Common myeloid progenitor, CD34-positive (primary cell): Measurements from ENCODE around the gene DLX1.

ENCODE experiments used
- CTCF ChIA-PET: fragments of 350-600 bp; sonication (Branson Sonifier 250); formaldehyde crosslinking; loops from one replicate; lab custom pipeline; 2021; ENCODE audit warnings: antibody characterized with exemption; lab: Charles Lee
- POLR2A ChIA-PET: fragments of 350-600 bp; sonication (Branson Sonifier 250); formaldehyde crosslinking; loops from one replicate; lab custom pipeline; 2021; ENCODE audit warnings: antibody characterized with exemption; lab: Charles Lee
- DNase-seq, 3 donors: peaks; one replicate each; pipeline versions ENCODE4 v3.0.0 to v3.0.0-alpha.2; 2013
- H3K27ac ChIP-seq, 2 experiments: 1 replicate in 1 of 2; 2 replicates in 1 of 2; pipeline ENCODE4 v1.7.0; 2013; ENCODE audit warnings: inconsistent platforms in 2 of 2, low read length in 2 of 2, mild to moderate bottlenecking in 2 of 2, low read depth in 1 of 2, moderate library complexity in 1 of 2; ENCODE audit not compliant: severe bottlenecking in 2 of 2, insufficient read depth in 1 of 2, poor library complexity in 1 of 2
- H3K27me3 ChIP-seq, 5 experiments: replicated peaks in 2 of 5; 1 replicate in 3 of 5; 2 replicates in 2 of 5; pipeline versions ENCODE4 v1.6.1 to v1.7.0; 2013; ENCODE audit warnings: low read length in 4 of 5, mild to moderate bottlenecking in 2 of 5, moderate library complexity in 2 of 5, inconsistent platforms in 1 of 5; ENCODE audit not compliant: insufficient read depth in 5 of 5, control insufficient read depth in 4 of 5
- H3K36me3 ChIP-seq, 4 experiments: 1 replicate in 2 of 4; 2 replicates in 2 of 4; pipeline versions ENCODE4 v1.6.1 to v1.7.0; 2013; ENCODE audit warnings: low read length in 3 of 4, control low read depth in 1 of 4, mild to moderate bottlenecking in 1 of 4; ENCODE audit not compliant: control insufficient read depth in 4 of 4, insufficient read depth in 4 of 4
- H3K4me1 ChIP-seq, 4 experiments: 1 replicate in 3 of 4; 2 replicates in 1 of 4; pipeline versions ENCODE4 v1.6.1 to v1.7.1; 2013; ENCODE audit warnings: low read length in 3 of 4, mild to moderate bottlenecking in 3 of 4, control low read depth in 1 of 4, inconsistent platforms in 1 of 4, moderate library complexity in 1 of 4; ENCODE audit not compliant: control insufficient read depth in 4 of 4, insufficient read depth in 4 of 4; ENCODE audit errors: control extremely low read depth in 1 of 4
- H3K4me3 ChIP-seq, 7 experiments: 1 replicate in 4 of 7; 2 replicates in 3 of 7; pipeline versions ENCODE4 v1.5.1 to v1.7.0; 2013; ENCODE audit warnings: mild to moderate bottlenecking in 7 of 7, low read length in 6 of 7, moderate library complexity in 6 of 7, inconsistent platforms in 2 of 7, low read depth in 2 of 7, control low read depth in 1 of 7; ENCODE audit not compliant: insufficient read depth in 4 of 7, control insufficient read depth in 1 of 7; ENCODE audit errors: extremely low read depth in 1 of 7
- H3K9me3 ChIP-seq, 5 experiments: 1 replicate in 4 of 5; 2 replicates in 1 of 5; pipeline versions ENCODE4 v1.6.1 to v1.7.1; 2013; ENCODE audit warnings: low read length in 4 of 5, mild to moderate bottlenecking in 2 of 5, inconsistent platforms in 1 of 5, low read depth in 1 of 5, moderate library complexity in 1 of 5; ENCODE audit not compliant: control insufficient read depth in 4 of 5, insufficient read depth in 2 of 5; ENCODE audit errors: control extremely low read depth in 1 of 5
- WGBS: methylation state at CpG from one replicate; pipeline ENCODE4 v1.1.5; 2013; ENCODE audit not compliant: insufficient coverage; 5-methylcytosine and 5-hydroxymethylcytosine counted together

DLX1 gene

GRCh38 chr2:172082105-172082943 lies 3.0 kb upstream of the DLX1 start:
- POLR2A ChIA-PET: interaction anchor here (0.7 to 1.3 kb wide), 2 partner anchors 9 to 19 kb away, joined by 3 read pairs; no protein-coding TSS in a partner anchor
- Histone ChIP-seq H3K27ac (no peak overlapping the region), H3K4me3 (no peak overlapping the region), H3K27me3 (peaks cover 28 to 91% (median 62%) of the 10 kb centered on the region in 5 experiments), H3K36me3 (no peaks in the 10 kb centered on the region), H3K9me3 (no peaks in the 10 kb centered on the region), H3K4me1 (peaks cover 2 to 53% (median 44%) of the 10 kb centered on the region in 4 experiments)
- 7% methylated on average over 12 of the region's 14 CpGs for WGBS
- CTCF ChIA-PET: interaction anchor here (0.9 to 3.9 kb wide), 10 partner anchors 10 to 378 kb away, joined by 3 to 32 read pairs (median 4); no protein-coding TSS in a partner anchor
- DNase-seq: peak; percentile 3 to 25 (median 21)

GRCh38 chr2:172082944-172083627 lies 2.2 kb upstream of the DLX1 start:
- H3K36me3 ChIP-seq: no peaks in the 10 kb centered on the region
- ChIA-PET POLR2A (interaction anchor here (0.7 to 1.3 kb wide), 2 partner anchors 8 to 18 kb away, joined by 3 read pairs; no protein-coding TSS in a partner anchor), CTCF (interaction anchor here (0.8 to 3.9 kb wide), 9 partner anchors 9 to 33 kb away, joined by 3 to 32 read pairs (median 4); no protein-coding TSS in a partner anchor)
- peak overlapping the region in 1 of 7 experiments; percentile 4 for H3K4me3 ChIP-seq
- peak in 1 of 3 donors; percentile 14 for DNase-seq
- H3K27me3 ChIP-seq: peaks cover 29 to 97% (median 65%) of the 10 kb centered on the region in 5 experiments
- H3K4me1 ChIP-seq: peaks cover 2 to 53% (median 46%) of the 10 kb centered on the region in 4 experiments
- no peaks in the 10 kb centered on the region for H3K9me3 ChIP-seq
- WGBS: 10% methylated on average over 35 of the region's 42 CpGs
- no peak overlapping the region for H3K27ac ChIP-seq

- H3K9me3 ChIP-seq: no peaks in the 10 kb centered on the region
- POLR2A ChIA-PET: interaction anchor here (1.3 kb wide), 1 partner anchor 18 kb away, joined by 3 read pairs; no protein-coding TSS in a partner anchor
- DNase-seq: peak; percentile 8 to 44 (median 41)
- peaks cover 36 to 97% (median 70%) of the 10 kb centered on the region in 5 experiments for H3K27me3 ChIP-seq
- peak overlapping the region in 4 of 7 experiments; percentile 57 to 71 (median 58) for H3K4me3 ChIP-seq
- no peaks in the 10 kb centered on the region for H3K36me3 ChIP-seq
- H3K4me1 ChIP-seq: peaks cover 2 to 53% (median 46%) of the 10 kb centered on the region in 4 experiments
- no peak overlapping the region for H3K27ac ChIP-seq
- CTCF ChIA-PET: interaction anchor here (0.8 to 3.2 kb wide), 5 partner anchors 10 to 24 kb away, joined by 3 to 16 read pairs (median 4); no protein-coding TSS in a partner anchor
- WGBS: 6% methylated on average over 9 of the region's 23 CpGs
Observed at GRCh38 chr2:172083628-172084394, 1.5 kb upstream of the DLX1 start.

- H3K4me3 ChIP-seq: peak overlapping the region in 5 of 7 experiments; percentile 57 to 71 (median 59)
- peaks cover 2 to 53% (median 45%) of the 10 kb centered on the region in 4 experiments for H3K4me1 ChIP-seq
- H3K9me3 ChIP-seq: no peaks in the 10 kb centered on the region
- peak in 1 of 3 donors; percentile 22 for DNase-seq
- POLR2A ChIA-PET: no interaction called here
- H3K27ac ChIP-seq: no peak overlapping the region
- 6% methylated on average over 9 of the region's 17 CpGs for WGBS
- no peaks in the 10 kb centered on the region for H3K36me3 ChIP-seq
- H3K27me3 ChIP-seq: peaks cover 41 to 97% (median 73%) of the 10 kb centered on the region in 5 experiments
- CTCF ChIA-PET: interaction anchor here (1.4 kb wide), 1 partner anchor 12 kb away, joined by 4 read pairs; no protein-coding TSS in a partner anchor
Observed at GRCh38 chr2:172084395-172084644, 987 bp upstream of the DLX1 start.

- ChIA-PET CTCF (interaction anchor here (0.7 to 9.9 kb wide), 4 partner anchors 11 to 399 kb away, joined by 3 to 128 read pairs (median 4); partner anchors contain the start of gene DLX2), POLR2A (interaction anchor here (0.5 kb wide), 1 partner anchor 260 kb away, joined by 3 read pairs; no protein-coding TSS in a partner anchor)
- WGBS: under 1% methylated on average over 56 of the region's 76 CpGs
- DNase-seq: peak in 2 of 3 donors; percentile 14 to 50
- Histone ChIP-seq H3K4me1 (peaks cover 0 to 53% (median 43%) of the 10 kb centered on the region in 4 experiments), H3K4me3 (peak overlapping the region; percentile 2 to 71 (median 57)), H3K27ac (no peak overlapping the region), H3K9me3 (no peaks in the 10 kb centered on the region), H3K27me3 (peaks cover 47 to 100% (median 77%) of the 10 kb centered on the region in 5 experiments), H3K36me3 (no peaks in the 10 kb centered on the region)
Observed at GRCh38 chr2:172084645-172085459, 455 bp upstream of the DLX1 start.
